NCI-H1092 (cell line): ENCODE measurements around the gene ALMS1.
"Not testable (repeated sequence)": the region's sequence is repeated elsewhere in the genome, so short reads cannot be mapped to it uniquely, and the experiment has no call there.

Source experiments
- DNase-seq: peaks from one replicate; lab custom pipeline; 2025; lab: John Stamatoyannopoulos, UW

Gene ALMS1, protein sequence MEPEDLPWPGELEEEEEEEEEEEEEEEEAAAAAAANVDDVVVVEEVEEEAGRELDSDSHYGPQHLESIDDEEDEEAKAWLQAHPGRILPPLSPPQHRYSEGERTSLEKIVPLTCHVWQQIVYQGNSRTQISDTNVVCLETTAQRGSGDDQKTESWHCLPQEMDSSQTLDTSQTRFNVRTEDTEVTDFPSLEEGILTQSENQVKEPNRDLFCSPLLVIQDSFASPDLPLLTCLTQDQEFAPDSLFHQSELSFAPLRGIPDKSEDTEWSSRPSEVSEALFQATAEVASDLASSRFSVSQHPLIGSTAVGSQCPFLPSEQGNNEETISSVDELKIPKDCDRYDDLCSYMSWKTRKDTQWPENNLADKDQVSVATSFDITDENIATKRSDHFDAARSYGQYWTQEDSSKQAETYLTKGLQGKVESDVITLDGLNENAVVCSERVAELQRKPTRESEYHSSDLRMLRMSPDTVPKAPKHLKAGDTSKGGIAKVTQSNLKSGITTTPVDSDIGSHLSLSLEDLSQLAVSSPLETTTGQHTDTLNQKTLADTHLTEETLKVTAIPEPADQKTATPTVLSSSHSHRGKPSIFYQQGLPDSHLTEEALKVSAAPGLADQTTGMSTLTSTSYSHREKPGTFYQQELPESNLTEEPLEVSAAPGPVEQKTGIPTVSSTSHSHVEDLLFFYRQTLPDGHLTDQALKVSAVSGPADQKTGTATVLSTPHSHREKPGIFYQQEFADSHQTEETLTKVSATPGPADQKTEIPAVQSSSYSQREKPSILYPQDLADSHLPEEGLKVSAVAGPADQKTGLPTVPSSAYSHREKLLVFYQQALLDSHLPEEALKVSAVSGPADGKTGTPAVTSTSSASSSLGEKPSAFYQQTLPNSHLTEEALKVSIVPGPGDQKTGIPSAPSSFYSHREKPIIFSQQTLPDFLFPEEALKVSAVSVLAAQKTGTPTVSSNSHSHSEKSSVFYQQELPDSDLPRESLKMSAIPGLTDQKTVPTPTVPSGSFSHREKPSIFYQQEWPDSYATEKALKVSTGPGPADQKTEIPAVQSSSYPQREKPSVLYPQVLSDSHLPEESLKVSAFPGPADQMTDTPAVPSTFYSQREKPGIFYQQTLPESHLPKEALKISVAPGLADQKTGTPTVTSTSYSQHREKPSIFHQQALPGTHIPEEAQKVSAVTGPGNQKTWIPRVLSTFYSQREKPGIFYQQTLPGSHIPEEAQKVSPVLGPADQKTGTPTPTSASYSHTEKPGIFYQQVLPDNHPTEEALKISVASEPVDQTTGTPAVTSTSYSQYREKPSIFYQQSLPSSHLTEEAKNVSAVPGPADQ (N-terminal part only)

DNA sequence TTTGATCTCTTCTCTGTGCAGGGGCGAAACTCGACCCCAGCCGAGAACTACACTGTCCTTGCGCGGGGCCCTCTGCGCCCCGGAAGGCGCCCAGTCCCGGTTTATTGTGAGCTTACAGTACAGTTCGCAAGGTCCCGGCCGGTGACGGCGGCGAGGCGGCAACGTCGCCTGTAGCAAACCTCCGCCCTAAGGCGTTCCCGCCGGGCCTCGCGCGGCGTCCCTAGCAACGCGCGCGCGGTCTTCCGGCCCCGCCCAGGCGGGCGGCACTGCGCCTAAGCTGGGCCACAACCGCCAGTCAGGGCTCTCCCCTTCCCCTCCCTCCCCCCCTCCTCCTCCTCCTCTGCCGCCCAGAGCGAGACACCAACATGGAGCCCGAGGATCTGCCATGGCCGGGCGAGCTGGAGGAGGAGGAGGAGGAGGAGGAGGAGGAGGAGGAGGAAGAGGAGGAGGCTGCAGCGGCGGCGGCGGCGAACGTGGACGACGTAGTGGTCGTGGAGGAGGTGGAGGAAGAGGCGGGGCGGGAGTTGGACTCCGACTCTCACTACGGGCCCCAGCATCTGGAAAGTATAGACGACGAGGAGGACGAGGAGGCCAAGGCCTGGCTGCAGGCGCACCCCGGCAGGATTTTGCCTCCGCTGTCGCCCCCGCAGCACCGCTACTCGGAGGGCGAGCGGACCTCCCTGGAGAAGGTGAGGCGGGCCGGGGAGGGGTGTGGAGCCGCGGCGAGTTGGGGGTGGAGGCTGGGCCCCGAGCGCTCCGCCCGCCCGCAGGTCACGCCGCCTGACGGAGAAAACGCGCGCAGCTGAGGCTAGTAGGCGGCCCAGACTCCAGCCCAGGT lies at the start of gene ALMS1:
Gene ALMS1, plus strand, starts transcription at position 333 of the 838 bp plus-strand sequence. Its CDS starts 33 bp downstream, at position 366.
- peak; percentile 70 for DNase-seq

DNA sequence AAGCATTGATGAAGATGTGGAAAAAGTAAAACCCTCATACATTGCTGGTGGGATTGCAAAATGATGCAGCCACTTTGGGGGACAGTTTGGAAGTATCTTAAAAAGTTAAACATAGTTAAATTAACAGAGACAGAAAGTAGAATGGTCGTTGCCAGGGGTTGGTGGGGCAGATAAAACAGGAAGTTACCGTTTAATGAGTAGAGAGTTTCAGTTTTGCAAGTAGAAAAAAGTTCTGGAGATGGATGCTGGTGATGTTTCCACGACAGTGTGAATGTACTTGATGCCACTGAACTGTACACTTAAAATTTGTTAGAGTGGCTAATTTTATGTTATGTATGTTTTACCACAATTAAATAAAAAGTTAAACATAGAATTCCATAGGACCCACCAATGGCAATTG lies 47.8 kb upstream of the ALMS1 start:
- no peak for DNase-seq

DNA sequence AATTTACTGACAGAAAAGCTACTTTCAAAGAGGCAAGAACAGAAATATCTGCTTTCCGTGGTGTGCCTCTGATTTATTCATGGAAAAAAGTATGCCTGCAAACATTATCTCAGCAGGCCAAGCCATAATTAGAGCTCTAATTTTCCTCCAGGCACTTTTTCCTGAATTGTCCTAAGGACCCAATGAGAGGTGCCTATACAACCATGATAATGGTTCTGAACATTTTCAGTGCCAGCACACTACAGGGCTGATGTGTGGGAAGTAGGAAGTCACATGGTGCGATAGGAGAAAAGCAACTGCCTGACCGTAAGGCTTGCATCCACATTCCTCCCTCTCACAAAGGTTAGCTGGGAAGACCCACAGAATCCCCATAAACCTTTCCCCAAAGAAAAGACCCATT lies 46.4 kb upstream of the ALMS1 start:
- DNase-seq, result no peak

DNA sequence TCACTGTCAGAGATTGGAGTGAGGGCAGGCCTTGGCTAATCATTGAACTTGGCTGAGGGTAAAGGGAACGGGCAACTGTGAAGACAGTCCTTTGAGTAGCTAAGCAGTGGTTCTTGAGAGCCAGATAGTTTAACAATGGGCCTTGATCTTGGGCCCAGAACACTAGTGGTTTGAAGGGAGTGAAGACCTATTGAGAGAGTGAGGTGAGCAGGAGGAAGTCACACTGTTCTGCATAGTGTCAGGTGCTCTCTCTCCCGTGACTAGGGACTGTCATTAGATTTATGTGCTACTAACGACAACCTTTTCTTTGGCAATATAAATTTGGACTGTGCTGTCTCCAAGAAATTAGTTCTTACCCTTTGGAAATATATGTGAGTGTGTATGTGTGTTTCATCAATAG lies 44.6 kb upstream of the ALMS1 start:
- no peak for DNase-seq

DNA sequence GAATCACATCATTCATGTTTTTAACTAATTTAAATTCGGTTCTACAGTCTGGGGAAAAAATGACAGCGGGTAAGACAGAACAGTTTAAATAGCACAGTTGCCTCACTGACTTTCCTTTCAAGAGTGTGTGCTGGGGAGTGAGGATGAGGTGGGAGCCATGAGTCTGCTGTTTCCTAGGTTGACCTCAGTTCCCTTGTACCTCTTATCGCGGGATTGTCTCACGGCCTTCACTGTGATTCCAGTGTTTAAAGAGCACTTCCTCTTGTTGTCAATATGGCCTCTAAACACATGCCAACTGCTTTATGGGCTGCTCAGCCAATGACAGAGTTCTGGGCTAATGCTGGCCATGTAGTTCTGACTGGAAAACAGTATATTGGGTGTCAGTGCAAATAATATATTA lies 41.6 kb upstream of the ALMS1 start:
- DNase-seq, result no peak

DNA sequence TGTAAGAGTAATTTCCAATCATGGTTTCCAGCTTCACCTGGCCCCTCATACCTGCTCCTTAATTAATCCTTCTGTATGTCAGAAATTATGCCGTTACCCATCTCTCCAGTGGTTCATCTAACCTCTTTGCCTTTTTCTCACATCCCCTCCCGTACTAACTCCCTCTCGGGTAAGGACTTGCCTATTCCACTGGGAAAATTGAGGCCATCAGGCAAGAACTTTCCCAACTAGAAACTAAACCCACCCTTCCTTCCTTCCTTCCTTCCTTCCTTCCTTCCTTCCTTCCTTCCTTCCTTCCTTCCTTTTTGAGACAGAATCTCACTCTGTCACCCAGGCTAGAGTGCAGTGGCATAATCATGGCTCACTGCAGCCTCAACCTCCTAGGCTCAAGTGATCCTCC lies 40.9 kb upstream of the ALMS1 start:
- DNase-seq, result not testable (repeated sequence)

DNA sequence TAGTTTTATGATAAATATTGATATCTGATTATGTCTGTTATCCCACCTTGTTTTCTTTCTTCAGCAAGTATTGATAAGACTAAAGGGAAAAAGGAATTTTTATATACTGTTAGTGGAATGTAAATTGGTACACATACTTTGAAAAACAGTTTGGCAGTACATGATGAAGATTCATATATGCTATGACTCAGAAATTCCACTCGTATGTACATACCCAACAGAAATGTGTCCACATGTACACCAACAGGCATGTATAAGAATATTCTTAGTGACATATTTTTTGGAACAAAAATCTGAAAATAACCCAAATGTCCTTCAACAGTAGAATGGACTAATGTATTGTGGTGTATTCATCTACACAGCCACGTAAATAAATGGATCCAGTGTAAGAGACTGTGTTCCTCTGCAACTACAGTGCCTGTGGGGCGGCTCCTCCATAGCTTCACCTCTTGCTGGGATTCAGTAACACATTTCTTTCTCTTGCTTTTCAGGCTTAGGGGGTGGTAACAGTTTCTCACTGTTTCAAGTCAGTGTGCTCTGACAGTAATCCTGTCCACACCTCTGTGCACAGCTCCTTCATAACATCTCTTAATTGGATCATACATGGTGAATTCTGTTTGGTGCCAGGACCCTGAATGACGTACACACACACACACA lies 35.5 kb upstream of the ALMS1 start:
- no peak for DNase-seq

DNA sequence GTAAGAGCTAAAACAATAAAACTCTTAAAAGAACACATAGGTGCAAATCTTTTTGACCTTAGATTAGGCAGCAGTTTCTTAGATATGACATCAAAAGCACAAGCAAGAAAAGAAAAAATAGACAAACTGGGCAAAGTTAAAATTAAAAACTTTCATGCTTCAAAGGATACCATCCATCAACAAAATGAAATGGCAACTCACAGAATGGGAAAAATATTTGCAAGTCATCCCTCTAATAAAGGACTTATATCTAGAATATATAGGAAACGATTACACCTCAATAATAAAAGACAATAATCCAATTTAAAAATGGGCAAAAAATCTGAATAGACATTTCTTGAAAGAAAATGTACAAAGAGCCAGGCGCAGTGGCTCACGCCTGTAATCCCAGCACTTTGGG lies 29.5 kb upstream of the ALMS1 start:
- DNase-seq, result no peak

DNA sequence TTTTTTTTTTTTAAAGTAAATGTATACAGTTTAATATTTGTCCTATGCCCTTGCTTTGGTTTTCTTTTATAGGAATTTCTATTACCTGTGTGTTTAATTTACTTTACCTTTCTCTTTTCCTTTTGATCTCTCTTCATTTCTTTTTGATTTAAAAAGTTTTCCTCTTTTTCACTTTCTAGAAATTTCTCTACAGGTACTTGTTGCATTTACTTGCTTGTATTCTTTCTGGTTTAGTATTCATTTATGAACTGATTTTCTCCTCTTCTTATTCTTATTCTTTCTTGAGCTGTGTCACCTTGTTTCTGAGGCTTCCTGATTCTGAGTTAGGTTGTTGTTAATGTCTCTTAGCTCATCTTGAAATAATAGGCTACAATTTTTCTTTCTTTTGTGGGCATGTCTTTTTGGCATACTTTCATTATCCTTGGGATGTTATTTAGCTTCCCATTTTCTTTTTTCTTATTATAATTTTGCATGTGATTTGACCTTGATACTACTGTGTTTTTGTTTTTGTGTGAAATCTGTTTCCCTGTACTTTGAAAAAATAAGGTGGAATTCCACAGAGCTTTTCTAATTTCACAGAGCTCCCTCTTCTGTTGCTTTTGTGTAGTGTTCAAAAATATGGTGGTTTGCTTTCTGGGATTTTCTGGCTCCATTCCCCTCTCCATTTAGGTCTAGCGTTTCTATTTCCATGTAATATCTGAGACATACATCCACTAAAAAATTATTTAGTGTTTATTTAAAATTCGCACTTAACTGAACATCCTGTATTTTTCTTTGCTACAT lies 25.5 kb upstream of the ALMS1 start:
- DNase-seq, result no peak

DNA sequence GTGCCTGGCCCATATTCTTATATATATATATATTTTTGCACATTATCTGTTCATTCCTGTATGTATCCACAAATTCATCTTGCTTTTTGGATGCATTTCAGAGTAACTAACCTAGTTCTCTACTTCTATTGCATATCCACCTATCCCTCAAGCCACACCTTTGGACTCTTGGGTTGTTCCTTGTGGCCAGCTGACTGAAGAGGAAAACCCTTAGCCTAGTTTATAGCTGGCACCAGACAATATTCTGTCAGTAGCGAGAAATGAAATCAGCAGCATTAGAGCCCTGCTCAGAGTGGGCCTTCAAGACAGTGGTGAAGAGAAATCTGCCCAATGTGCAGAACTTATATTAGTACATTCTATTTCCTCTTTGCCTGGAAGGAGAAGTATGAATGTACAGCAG lies 19.6 kb upstream of the ALMS1 start:
- no peak for DNase-seq

DNA sequence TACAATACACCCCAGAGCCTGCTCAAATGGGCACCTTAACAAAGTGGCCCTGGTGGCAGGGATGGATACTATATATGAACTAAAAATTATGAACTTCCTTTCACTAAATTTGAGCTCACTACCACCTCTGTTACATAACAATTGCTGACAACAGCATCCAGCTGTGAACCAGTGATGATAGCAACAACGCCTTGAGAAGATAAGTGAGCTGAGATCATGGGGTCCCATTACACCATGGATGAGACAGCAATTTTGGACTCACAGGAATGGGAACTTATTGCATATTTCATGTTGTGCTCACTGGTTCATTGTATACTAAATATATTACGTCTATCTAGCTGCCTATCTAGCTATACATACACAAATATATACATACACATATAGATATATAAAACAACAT lies 16.9 kb upstream of the ALMS1 start:
- no peak for DNase-seq

DNA sequence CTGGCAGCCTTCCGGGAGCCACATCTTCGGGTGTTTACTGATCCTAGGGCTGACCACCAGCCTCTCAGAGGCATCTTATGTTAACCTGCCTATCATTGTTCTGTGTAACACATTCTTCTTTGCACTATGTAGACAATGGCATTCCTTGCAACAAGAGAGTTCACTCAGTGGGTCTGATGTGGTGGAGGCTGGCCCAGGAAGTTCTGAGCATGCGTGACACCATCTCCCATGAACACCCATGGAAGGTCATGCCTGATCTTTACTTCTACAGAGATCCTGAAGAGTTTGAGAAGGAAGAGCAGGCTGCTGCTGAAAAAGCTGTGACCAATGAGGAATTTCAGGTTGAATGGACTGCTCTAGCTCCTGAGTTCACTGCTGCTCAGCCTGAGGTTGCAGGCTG lies 15.3 kb upstream of the ALMS1 start:
- DNase-seq, result no peak

DNA sequence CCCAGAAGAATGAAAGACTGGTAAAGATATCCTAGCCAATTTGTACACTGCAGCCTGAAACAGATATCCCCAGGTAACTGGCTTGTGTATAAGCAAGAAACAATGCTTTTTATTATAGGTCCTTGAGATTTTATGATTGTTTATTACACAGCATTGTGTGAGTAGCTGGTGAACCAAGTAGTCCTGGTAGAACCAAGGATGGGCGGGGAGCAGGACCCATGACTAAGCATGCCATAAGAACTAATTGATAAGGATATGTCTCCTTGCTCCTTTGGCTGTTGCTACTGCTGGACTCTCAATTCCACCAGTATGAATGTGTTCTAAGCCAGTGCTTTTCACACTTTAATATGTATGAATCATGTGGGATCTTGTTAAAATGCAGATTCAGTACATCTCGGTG lies 12.3 kb upstream of the ALMS1 start:
- DNase-seq, result no peak

DNA sequence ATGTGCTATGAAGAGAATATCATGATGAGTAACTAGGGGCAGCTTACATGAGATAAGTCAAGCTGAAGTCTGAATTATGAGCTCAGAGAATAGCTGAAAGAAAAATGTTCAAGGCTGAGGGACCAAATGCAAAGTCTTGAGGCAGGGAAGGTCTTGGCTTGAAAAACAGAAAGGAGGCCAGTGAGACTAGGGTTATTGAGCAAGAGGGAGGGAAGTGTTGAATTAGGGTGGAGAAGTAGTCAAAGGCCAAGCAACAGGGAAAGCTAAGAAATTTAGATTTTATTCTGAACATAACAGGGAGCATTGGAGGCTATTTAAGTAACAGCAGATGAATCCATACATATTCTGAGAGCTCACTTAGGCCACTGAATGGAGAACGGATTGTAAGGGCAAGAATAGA lies 11.4 kb upstream of the ALMS1 start:
- DNase-seq, result no peak

DNA sequence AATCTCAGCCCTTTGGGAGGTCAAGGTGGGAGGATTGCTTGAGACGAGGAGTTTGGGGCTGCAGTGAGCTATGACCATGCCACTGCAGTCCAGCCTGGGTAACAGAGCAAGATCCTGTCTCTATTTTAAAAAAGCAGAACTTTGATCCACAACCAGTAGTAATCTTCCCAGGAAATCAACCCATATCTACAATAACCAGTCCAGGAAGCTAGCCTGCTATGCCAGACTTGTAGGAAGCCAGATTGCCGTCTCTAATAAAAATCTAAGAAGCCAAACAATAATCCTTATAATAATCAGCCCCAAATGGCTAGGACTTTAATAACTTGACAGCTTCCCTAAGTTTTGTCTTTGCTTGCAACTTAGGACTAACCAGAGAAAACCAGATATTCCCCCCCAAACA lies 9.0 kb upstream of the ALMS1 start:
- DNase-seq, result no peak

DNA sequence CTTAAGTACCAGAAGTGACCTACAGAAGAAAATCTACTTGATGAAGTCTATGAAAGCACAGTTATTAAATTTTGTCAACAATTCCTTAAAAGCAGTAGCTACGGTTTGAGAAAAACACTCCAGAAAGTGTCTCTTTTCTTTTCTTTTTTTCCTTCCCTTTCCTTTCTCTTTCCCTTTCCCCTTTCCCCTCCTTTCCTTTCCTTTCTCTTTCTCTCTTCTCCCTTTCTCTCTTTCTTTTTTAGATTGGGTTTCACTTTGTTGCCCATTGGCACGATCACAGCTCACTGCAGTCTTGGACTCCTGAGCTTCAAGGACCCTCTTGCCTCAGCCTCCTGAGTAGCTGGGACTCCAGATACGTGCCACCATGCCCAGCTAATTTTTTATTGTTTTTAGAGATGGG lies 2.6 kb upstream of the ALMS1 start:
- DNase-seq, result no peak

DNA sequence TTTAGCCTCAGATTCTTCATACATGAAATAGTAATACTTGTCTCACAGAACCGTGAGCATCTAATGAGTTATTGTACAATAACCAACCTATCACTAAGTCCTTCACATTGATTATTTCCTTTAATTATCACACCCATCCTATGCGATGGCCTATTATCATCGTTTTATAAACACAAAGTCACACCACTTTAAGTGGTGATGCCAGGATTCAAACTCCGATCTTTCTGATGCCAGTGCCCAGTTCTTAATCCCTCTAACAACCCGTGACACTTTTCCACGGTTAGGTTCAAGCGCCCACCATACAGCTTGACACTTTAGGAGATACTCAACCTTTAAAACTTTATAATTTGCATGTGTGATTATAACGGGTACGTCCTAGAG lies 523 bp upstream of the ALMS1 start:
- DNase-seq, result no peak

DNA sequence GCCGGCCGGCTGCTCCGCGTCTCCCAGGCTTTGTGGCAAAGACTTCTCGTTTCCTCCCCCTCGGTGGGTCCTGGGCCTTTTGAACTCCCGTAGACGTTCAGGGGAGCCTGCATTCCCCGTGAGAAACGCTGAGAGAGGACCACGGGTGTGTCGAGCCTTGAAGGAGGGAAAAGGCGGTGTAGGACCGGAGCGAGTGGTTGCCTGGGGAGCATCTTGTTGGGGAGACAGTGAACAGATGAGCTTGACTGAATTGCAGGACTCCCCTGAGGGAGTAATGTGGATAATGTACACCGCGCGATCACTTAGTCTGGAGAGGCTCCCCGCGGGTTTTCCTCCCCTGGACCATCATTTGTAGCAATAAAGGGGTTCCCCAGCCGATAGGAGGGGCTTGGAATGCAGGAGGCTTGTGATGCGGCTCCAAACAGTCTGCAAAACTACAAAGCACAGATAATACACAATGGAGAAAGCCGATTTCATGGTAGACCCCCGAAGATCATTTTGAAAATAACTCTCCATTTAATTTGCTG lies 769 bp downstream of the ALMS1 start:
- DNase-seq, result no peak

DNA sequence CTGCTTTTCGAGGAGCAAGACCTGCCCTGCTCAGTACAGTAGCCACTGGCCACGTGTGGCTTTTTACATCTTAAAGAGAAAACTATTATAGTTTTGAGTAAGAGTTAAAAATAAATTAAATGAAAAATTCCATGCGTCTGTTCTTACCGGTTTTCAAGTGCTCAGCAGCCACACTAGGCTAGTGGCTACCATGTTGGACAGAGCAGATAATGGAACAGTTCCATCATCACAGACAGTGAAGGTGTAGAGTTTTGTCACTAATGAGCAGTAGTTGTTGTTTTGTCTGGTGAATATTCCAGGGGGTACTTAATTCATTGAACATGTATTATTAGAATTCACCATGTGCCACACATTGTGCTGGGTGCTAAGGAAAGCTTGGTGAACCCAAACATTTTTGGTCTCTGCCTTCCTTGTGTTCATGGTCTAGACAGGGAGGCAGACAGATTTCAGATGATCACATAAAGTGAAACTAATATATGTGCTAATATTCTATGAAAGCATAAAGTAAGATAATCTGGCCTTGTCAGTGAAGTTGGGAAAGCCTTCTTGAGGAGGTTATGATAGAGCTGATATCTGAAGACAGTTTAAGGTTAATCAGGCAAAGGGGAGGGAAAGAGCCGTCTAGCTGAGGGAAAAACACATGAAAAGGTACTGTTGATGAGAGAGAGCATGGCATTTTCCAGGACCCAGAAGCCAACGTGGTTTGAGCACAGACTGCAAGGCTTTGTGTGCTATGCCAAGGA lies 1.4 kb downstream of the ALMS1 start:
- no peak for DNase-seq
